Muscle of arm (tissue), 14 donors: Measurements from ENCODE around the gene VPS45. TPM values are rescaled to one million over a fixed set of nuclear protein-coding genes. Genes with fewer than 3 reads are reported as not detected.
"Not testable (repeated sequence)": the region's sequence is repeated elsewhere in the genome, so short reads cannot be mapped to it uniquely, and the experiment has no call there.

ENCODE experiments used
- DNase-seq: peaks from one replicate; pipeline ENCODE4 v3.0.0-alpha.2; 2013
- long read RNA-seq, 11 donors: transcript quantifications; one replicate each; lab custom pipeline, GENCODE V29; 2026
- polyA plus RNA-seq, 12 donors: library from polyadenylated mRNA; unstranded; fragments of 120-200 nt; gene quantifications; one replicate each; pipeline ENCODE4 v1.2.1, GENCODE V29; 2013; ENCODE audit not compliant: insufficient read length in 12 of 12

The VPS45 gene
- polyA plus RNA-seq, result 10 to 100 TPM in 11 of 12 donors, not detected in 1; 36.4 to 61.4 (median 49.9) TPM
- long read RNA-seq, donor 1, partial matches to known transcripts, result 0 of 3 reads
- long read RNA-seq, donor 1, other reads (novel, unspliced or antisense), result 0 of 3 reads
- long read RNA-seq, donor 2, transcript VPS45-202 (15 exons, 2,790 nt), result major isoform, 12 of 17 reads
- long read RNA-seq, donor 2, partial matches to known transcripts, result 0 of 17 reads
- long read RNA-seq, donor 2, other reads (novel, unspliced or antisense), result 0 of 17 reads
- long read RNA-seq, donor 3, partial matches to known transcripts, result 7 of 11 reads
- long read RNA-seq, donor 3, other reads (novel, unspliced or antisense), result 0 of 11 reads
- long read RNA-seq, donor 4, partial matches to known transcripts, result 5 of 7 reads
- long read RNA-seq, donor 4, other reads (novel, unspliced or antisense), result 0 of 7 reads
- long read RNA-seq, donor 5, transcript VPS45-202 (15 exons, 2,790 nt), result major isoform, 15 of 24 reads
- long read RNA-seq, donor 5, partial matches to known transcripts, result 5 of 24 reads
- long read RNA-seq, donor 5, other reads (novel, unspliced or antisense), result 0 of 24 reads
- long read RNA-seq, donor 6, partial matches to known transcripts, result 0 of 7 reads
- long read RNA-seq, donor 6, other reads (novel, unspliced or antisense), result 0 of 7 reads
- long read RNA-seq, donor 7, transcript VPS45-202 (15 exons, 2,790 nt), result major isoform, 6 of 8 reads
- long read RNA-seq, donor 7, partial matches to known transcripts, result 0 of 8 reads
- long read RNA-seq, donor 7, other reads (novel, unspliced or antisense), result 0 of 8 reads
- long read RNA-seq, donor 8, transcript VPS45-202 (15 exons, 2,790 nt), result major isoform, 13 of 17 reads
- long read RNA-seq, donor 8, partial matches to known transcripts, result 0 of 17 reads
- long read RNA-seq, donor 8, other reads (novel, unspliced or antisense), result 0 of 17 reads
- long read RNA-seq, donor 9, partial matches to known transcripts, result 6 of 14 reads
- long read RNA-seq, donor 9, other reads (novel, unspliced or antisense), result 0 of 14 reads
- long read RNA-seq, donor 10, transcript VPS45-202 (15 exons, 2,790 nt), result major isoform, 15 of 18 reads
- long read RNA-seq, donor 10, partial matches to known transcripts, result 0 of 18 reads
- long read RNA-seq, donor 10, other reads (novel, unspliced or antisense), result 0 of 18 reads
- long read RNA-seq, donor 11, transcript VPS45-202 (15 exons, 2,790 nt), result major isoform, 7 of 9 reads
- long read RNA-seq, donor 11, partial matches to known transcripts, result 0 of 9 reads
- long read RNA-seq, donor 11, other reads (novel, unspliced or antisense), result 0 of 9 reads

- DNase-seq, result peak; percentile 96
Observed at GRCh38 chr1:150067184-150068108, at the start of gene VPS45. Gene VPS45, plus strand, starts transcription at chr1:150067776. Its CDS starts 82 bp downstream, at chr1:150067858.

GRCh38 chr1:150018165-150018564, 49.4 kb upstream of the VPS45 start:
- DNase-seq, result no peak

DNA sequence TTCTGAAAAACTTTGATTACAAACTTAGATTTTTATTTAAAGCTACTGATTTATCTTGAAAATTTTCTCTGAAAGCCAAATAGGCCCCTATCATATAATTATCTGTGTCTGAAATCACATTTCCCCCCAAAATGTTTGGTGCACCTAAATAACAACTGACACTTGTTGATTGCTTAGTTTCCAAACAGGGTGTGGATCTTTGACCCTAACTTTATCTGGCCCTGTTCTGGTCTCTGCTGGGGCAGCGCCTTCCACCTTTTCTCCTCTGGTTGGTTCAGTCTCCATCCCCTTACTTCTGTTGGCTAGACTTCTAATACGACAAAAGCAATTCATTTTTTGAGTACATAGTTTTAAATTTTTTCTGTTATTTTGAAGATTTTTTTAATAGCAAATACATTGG, 46.9 kb upstream of the VPS45 start:
- no peak for DNase-seq

- DNase-seq, result no peak
Observed at GRCh38 chr1:150021191-150021694, 46.3 kb upstream of the VPS45 start.

- DNase-seq, result no peak
Observed at GRCh38 chr1:150022357-150022756, 45.2 kb upstream of the VPS45 start.

DNA sequence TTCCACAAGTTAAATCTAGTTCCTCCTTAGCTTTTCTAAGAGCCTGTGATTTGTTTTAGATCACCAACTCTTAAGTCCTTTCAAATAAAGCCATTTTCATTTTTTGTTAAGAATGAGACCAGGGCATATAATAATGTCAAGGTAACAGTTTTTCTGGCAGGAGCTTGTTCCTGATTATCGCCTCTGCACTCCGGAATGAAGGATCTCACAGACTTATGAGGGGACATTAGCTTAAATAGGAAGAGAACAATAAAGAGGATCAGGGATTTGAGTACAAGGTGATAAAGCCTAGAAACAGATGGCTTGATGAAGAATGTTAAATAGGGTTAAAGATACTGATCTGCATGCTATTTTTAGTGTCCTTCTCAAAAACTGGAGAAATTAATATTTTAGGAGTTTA, 43.4 kb upstream of the VPS45 start:
- no peak for DNase-seq

DNA sequence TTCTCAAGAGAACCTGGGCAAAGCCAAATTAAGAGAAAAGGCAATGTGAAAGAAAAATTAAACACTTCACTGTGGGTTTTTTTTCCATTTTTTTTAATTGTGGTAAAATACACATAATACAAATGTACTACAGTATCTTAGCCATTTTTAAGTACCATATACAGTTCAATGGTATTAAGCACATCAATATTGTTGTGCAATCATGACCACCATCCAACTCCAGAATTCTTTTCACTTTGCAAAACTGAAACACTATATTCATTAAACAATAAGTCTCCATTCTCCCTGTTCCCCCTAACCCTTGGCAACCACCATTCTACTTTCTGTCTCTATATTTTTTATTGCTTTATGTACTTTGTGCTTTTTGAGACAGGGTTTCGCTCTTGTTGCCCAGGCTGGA, 39.3 kb upstream of the VPS45 start:
- DNase-seq, result no peak

GRCh38 chr1:150034336-150034735, 33.2 kb upstream of the VPS45 start:
- no peak for DNase-seq

DNA sequence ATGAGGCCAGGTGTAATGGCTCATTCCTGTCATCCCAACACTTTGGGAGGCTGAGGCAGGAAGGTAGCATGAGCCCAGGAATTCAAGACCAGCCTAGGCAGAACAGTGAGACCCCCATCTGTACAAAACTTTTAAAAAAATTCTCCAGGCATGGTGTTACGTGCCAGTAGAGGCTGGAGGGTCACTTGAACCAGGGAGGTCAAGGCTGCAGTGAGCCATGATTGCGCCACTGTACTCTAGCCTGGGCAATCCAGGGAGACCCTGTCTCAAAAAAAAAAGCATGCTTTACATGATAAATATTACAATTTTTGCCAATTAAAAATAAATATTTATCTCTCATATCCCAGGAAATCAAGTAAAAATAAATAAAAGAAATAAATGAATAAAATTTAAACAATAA, 17.6 kb upstream of the VPS45 start:
- no peak for DNase-seq

DNA sequence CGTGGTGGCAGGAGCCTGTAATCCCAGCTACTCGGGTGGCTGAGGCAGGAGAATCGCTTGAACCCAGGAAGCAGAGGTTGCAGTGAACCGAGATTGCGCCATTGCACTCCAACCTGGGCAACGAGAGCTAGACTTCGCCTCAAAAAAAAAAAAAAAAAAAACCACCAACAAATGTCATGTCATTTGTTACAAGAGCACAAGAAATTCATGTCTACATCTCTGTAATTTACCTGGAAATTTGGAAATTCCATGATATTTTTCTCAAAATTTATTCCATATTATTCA, 16.5 kb upstream of the VPS45 start:
- no peak for DNase-seq

DNA sequence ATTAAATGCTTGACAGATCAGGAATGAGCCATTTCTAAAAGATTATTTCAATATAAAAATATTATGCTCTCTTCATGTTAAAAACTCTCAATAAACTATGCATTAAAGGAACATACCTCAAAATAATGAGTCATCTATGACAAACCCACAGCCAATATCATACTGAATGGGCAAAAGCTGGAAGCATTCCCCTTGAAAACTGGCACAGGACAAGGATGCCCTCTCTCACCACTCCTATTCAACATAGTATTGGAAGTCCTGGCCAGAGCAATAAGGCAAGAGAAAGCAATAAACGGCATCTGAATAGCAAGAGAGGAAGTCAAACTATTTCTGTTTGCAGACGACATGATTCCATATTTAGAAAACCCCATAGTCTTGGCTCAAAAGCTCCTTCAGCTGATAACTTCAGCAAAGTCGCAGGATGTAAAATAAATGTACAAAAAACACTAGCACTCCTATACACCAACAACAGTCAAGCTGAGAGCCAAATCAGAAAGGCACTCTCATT, 15.6 kb upstream of the VPS45 start:
- DNase-seq, result not testable (repeated sequence)

- DNase-seq, result no peak
Observed at GRCh38 chr1:150053926-150054325, 13.7 kb upstream of the VPS45 start.

DNA sequence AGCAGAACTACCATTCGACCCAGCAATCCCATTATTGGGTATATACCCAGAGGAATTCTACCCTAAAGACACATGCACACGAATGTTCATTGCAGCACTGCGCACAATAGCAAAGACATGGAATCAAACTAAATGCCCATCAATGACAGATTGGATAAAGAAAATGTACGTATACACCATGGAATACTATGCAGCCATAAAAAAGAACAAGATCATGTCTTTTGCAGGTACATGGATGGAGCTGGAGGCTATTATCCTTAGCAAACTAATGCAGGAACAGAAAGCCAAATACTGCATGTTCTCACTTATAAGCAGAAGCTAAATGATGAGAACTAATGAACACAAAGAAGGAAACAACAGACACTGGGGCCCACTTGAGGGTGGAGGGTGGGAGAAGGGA, 12.1 kb upstream of the VPS45 start:
- DNase-seq, result not testable (repeated sequence)

GRCh38 chr1:150056407-150056806, 11.2 kb upstream of the VPS45 start:
- DNase-seq, result no peak

DNA sequence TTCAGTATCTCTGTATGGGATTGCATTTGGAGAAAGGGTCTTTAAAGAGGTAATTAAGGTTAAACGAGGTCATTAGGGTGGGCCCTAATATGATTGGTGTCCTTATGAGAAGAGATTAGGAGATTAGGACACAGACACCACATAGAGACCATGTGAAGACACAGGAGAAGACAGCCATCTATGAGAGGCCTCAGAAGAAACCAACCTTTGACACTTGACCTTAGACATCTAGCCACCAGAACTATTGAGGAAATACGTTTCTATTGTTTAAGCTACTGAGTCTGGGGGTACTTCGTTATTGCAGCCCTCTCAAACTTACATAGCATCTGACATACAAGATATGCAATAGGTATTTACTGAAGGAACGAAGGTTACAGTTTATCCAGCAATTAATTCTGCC, 7.3 kb upstream of the VPS45 start:
- DNase-seq, result no peak

DNA sequence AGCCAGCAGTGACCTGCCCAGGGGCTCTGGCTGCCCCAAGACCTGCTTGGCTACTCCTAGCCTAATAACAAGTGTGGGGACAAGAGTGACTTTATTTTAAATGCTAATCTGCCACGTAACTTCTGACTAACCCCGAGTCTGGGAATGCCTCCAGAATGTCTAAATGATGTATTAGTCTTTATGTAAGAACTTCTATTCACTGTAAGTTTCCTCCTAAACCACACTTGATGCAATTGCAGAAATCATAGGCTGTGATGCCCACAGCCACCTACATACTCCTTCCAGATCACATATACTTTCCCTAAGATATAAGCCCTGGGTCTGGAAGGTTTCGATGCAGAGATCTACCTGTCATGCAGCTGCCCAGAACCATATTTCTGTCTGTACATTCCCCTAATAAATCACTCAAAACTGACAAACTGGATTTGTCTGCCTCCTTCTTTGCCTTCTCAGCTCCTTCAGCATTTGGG, 5.9 kb upstream of the VPS45 start:
- no peak for DNase-seq

GRCh38 chr1:150062113-150062512, 5.5 kb upstream of the VPS45 start:
- no peak for DNase-seq

GRCh38 chr1:150065184-150065871, 2.2 kb upstream of the VPS45 start:
- DNase-seq, result no peak

- DNase-seq, result no peak
Observed at GRCh38 chr1:150066328-150066727, 1.2 kb upstream of the VPS45 start.

GRCh38 chr1:150066838-150067183, 765 bp upstream of the VPS45 start:
- no peak for DNase-seq
